HG03135 (cell line): Measurements from ENCODE around the gene GEMIN4.
"Not testable (repeated sequence)": the region's sequence is repeated elsewhere in the genome, so short reads cannot be mapped to it uniquely, and the experiment has no call there.

Experiments used
- ATAC-seq: cut with Tn5 transposase; IDR thresholded peaks from one replicate; pipeline ENCODE4 v1.9.1; 2021; ENCODE audit warnings: mild to moderate bottlenecking, moderate library complexity; ENCODE audit not compliant: unreplicated experiment

The GEMIN4 gene

DNA sequence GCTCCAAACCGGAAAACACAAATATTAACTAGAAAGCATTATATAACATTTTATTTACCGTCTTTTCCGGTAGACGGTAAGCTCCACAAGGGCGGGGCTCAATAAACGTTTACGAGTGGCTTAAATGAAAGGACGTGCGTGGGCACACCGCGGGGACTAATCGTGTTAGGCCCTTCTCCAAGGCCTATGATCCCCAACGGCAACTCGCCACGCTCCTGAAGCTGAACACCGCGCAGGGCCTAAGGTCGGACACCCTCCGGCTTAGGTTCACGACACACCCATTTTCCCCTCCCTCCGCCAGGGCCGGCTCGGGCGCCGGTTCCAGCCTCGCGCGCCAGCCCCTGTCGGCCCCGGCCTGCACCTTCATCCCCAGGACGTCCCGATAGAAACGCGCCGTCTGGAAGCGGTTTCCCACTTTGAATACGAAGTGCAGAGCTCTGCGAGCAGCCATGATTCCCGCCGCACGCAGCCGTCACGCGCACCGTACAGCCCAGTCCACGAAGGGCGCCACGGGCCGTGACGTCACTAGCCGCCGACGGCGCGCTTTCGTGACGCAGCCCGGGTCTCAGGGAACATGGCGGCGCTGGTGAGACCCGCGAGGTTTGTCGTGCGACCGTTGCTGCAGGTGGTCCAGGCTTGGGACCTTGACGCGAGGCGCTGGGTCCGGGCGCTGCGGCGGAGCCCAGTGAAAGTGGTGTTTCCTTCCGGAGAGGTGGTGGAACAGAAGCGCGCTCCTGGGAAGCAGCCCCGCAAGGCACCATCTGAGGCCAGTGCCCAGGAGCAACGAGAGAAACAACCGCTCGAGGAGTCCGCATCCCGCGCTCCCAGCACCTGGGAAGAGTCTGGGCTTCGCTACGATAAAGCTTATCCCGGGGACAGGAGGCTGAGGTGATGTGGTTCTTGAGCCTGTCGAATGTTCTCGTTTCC lies 30.0 kb upstream of the GEMIN4 start, which contains the start of the genes GLOD4 and MRM3:
TSS of gene GLOD4 (minus strand) at position 476 of the 927 bp plus-strand sequence. CDS start at position 451, 25 bp downstream.
TSS of gene MRM3 (plus strand) at position 549 of the 927 bp plus-strand sequence. CDS start at position 575, 26 bp downstream.
- ATAC-seq, result peak; percentile 88

DNA sequence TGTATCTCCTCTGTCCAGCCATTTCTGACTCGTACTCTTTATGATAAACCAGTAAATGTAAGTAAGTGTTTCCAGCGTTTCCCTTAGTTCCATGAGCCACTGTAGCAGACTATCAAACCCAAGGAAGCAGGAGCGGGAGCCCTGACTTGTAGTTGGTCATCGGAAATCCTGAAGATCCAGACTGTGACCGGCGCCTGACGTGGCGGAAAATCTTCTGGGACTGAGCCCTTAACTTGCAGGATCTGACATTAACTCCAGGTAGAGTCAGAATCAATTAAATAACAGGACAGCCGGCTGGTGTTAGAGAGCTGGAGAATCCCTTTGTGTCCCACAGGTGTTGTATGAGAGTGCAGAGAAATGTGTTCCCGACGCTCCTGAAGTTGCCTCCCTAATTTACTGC lies 26.0 kb upstream of the GEMIN4 start:
- no peak for ATAC-seq

DNA sequence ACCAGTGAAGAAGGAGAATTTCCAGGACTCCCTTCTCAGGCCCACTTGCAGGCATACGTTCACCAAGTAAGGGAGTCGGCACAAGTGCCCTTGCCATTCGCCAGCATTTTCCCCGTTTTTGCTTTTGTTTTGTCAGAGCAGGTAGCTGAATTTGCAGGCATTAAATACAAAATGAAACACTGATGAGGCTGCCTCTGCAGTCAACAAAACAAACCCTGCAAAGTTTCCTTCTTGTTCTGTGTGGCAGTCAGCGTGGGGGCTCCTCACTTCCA lies 22.2 kb upstream of the GEMIN4 start:
- ATAC-seq, result no peak

DNA sequence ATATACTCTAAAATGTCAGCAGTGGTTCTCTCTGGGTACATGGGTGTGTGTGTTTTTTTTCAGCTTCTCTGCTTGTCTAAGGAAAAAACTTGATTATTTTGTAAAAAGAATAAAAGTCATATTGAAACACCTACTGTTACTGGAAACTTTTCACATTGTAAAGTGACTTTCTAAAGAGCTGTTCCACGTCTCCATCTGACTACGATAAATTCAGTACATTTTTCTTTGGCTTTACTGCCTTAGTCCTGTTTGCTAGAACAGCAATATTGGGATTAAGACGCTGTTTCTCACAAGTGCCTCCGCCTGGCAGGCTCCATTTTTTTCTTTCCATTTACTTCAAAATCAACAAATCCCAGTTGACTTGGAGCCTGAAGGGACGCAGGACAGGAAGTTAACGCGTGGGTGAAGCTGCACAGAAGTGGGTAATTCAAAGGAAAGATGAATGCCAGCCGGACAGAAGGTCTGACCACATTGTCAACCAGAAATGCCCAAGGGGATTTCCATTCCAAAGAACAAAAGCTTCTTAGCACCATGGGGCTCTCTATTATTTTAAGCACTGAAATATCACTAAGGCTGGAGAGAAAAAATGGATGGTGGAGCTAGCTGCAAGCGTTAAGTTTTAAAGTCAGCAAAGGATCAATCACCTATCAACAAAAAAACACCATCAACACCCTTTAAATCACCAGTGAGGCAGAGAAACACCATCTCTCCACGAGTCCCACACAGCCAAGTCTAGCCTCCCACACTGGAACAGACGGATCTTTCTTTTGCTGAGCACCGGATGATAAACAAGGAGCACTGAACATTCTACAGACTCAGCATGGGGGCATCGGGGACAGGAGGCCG lies 21.6 kb upstream of the GEMIN4 start:
- ATAC-seq, result no peak

DNA sequence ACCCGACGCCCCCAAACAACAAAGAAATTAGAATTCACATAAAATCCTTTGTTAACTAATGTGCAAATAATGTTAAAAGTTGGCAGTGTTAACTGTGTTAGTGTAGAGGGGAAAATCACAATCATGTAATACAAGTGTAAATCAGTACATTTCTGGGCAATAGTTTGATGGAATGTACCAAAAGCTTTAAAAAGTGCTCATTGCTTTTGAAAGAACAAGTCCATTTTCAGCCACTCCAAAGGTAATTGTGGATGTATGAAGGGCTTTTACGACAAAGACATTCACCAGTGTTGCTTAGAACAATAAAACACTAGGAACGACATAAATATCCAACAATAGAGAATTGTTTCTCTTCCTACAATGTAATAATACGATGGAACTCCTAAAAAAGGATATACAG lies 21.0 kb upstream of the GEMIN4 start:
- ATAC-seq, result no peak

DNA sequence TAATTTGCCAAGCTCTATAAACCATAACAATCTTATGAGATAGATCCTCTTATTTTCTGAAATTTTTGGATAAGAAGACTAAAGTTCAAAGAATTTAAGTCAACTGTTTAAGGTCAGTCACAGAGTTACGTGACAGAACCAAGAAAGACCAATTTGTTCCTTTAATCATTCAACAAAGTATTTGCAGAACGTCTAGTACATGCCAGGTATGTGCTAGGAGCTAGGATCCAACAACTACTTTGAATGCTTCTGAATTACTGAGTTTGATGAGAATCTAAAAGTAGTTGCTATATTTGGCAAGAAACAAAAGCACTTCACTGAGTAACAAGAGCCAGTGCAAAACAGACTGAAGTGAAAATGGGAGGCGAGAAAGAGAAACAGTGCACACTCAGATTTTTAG lies 15.0 kb upstream of the GEMIN4 start:
- no peak for ATAC-seq

DNA sequence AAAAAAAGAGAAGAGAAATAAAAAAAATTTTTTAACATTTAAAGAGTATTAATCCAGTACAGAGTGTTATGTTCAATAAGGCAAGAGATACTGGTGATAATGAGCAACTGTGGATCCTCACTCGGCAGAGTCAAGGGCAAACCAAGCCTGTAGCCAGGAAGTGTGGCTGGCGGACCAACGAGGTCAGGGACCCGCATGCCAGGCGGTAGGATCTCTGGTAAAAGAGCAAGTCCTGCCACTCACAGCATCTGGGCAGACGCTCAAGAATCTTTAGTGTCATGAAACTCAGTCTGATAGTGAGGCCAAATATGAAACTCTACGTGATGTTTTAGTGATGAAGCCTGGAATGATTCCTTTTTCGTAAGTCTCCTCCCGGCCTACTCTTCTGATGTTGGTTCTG lies 8.3 kb upstream of the GEMIN4 start:
- ATAC-seq, result no peak

DNA sequence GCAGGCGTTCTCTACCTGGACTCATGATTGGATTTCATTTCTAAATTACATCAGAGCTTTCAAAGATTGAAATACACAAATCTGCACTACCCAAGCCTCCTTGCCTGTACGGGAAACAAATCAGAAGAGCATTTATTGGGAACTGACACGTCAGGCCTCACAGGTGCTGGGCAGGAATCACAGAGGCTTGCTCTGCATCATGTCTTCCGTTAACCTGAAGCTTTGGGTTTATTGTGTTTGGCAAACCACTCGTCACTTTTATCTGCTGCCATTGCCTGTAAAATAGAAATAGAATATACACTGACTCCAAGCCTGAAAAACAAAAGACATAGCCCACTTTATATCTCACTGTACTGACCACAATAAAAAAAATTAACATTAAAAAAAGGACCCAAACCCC lies 7.9 kb upstream of the GEMIN4 start:
- ATAC-seq, result no peak

DNA sequence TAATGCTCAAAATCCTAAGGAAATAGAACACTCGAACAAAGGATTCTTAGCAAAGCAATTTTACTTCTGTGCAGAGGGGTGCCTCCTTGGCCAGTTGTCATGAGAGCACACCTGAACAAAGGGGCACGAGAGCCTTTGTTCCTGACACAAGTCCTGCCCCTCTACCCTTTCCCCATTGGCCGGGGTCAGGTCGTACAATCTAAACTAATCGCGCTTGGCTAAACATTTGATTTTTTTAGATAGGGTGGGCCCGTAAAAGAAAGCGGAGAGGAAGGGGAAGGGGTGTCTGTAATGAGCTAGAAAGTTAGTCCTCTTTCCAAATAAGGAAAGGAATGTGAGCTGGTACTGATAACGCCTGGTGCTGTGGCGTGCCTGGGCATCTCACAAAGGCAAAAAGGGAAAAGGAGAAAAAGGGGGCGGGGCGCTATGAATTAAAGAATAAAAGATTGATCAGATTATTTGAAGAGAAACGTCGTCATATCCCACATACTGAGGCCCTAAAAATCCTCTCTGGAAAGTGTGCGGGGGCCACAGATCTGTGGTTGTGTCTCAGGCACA lies 4.0 kb upstream of the GEMIN4 start:
- ATAC-seq, result not testable (repeated sequence)

DNA sequence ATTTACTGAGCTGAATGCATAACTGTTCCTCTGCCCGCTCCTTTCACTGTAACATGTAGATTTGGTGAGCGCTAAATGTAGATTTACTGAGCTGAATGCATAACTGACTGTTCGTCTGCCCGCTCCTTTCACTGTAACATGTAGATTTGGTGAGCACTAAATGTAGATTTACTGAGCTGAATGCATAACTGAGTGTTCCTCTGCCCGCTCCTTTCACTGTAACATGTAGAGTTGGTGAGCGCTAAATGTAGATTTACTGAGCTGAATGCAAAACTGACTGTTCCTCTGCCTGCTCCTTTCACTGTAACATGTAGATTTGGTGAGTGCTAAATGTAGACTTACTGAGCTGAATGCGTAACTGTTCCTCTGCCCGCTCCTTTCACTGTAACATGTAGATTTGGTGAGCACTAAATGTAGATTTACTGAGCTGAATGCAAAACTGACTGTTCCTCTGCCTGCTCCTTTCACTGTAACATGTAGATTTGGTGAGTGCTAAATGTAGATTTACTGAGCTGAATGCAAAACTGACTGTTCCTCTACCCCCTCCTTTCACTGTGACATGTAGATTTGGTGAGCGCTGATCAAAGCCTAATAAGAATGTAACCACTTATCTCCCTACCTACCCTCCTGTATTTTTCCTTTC lies 3.4 kb upstream of the GEMIN4 start:
- not testable (repeated sequence) for ATAC-seq

DNA sequence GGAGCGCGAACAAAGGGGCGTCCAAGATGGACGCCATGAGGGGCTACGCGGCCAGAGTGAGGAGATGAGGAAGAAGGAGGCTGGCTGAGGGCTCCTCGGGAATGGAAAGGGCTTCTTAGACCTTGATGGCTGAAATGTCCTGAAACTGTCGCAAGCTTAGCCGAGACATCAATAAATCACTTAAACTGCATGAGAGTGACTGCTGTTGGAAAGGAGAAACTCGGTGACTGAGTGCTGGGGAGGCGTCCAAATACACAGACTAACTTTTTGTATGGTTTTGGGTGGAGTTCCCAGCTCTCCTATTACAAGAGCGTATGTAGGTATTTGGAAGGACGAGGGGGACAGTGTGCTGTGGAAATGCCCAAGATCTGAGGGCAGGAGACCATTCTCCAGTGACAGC lies 1.4 kb upstream of the GEMIN4 start:
- no peak for ATAC-seq

DNA sequence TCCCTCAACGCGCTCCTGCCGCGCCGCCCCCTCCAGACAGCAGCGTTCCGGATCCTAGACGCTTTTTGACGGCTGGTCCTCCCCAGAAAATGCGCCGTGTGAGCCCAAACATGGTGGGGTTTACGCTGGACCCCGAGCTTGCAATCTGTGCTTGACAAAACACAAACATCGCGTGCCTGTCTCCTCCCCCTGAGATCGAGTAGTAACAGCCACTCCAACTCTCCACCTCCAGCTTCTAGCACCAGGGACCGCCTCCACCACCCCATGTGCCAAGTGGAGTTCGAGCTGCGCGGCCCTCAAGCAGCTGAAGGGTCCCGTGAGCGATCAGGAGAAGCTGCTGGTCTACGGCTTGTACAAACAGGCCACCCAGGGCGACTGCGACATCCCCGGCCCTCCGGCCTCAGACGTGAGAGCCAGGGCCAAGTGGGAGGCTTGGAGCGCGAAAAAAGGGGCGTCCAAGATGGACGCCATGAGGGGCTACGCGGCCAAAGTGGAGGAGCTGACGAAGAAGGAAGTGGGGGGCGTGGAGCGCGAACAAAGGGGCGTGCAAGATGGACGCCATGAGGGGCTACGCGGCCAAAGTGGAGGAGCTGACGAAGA lies 656 bp upstream of the GEMIN4 start:
- peak; percentile 4 for ATAC-seq

DNA sequence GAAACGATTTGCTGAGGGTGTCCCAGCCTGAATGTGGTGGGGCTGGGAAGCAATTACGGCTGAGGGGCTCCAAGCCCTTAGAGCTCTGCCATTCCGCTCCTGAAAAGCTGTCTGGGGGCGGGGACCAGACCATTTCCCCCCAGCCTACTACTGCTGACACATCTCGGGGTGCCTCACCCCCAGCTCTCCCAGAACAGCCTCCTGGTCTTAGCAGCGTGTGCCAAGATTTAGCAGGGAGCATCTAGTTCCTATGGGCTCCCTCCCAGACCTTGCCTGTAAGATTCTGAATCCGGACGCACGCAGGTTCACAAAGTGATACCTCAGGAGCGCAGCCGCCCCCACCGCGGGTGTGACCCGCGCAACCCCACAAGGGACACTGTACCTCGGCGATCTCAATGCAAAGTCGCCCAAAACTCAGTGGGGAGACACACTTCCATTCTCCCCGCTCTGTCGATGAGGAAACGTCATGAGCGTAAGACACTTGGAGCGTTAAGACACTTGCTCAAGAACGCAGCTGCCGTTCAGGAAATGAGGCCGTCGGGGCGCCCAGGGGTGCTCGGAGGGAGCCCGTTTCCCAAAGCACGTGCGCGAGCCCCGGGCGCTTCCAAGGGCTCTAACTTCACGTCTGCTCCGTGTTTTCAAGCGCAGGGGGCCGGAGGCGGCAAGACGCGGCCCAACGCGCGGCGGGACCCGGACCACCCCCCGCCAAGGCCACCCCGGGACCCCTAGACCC lies 629 bp downstream of the GEMIN4 start:
- ATAC-seq, result peak; percentile 41

DNA sequence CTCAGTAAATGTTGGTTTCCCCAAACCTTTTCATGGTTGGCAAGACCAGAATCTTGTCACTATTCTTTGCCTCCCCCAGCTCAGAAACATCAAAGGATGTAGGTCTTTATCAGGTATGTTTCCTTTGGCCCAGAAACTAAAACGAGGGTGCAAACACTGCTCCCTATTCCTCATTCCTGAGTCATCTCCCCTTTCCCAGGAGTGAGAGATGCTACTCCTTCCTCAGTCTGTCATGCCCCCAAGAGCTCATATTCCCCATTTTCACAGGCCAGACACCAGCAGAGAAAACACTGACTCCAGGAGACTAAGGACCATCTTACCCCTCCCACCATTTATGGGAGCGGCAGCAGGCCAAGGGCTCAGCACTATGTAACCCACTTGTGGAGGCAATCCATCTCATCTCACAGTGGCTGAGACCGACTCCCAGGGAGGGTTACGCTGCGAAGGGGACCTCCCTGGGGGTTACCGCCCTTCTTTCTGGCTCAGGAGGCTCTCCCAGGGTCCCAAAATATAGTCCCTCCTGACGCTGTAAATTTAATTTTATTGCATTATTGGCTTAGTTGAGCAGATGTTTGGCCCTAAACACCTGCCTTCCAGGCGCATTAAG lies 1.5 kb downstream of the GEMIN4 start:
- ATAC-seq, result no peak

DNA sequence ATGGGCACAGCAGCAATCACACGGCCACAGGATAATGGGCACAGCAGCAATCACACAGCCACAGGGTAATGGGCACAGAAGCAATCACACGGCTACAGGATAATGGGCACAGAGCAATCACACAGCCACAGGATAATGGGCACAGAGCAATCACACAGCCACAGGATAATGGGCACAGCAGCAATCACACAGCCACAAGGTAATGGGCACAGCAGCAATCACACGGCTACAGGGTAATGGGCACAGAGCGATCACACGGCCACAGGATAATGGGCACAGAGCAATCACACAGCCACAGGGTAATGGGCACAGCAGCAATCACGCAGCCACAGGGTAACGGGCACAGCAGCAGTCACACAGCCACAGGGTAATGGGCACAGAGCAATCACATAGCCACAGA lies 2.7 kb downstream of the GEMIN4 start:
- not testable (repeated sequence) for ATAC-seq

DNA sequence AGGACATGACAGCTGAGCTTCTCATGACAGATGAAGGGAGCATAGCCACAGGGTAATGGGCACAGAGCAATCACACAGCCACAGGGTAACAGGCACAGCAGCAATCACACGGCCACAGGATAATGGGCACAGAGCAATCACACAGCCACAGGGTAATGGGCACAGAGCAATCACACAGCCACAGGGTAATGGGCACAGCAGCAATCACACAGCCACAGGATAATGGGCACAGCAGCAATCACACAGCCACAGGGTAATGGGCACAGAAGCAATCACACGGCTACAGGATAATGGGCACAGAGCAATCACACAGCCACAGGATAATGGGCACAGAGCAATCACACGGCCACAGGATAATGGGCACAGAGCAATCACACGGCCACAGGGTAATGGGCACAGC lies 3.5 kb downstream of the GEMIN4 start:
- not testable (repeated sequence) for ATAC-seq

DNA sequence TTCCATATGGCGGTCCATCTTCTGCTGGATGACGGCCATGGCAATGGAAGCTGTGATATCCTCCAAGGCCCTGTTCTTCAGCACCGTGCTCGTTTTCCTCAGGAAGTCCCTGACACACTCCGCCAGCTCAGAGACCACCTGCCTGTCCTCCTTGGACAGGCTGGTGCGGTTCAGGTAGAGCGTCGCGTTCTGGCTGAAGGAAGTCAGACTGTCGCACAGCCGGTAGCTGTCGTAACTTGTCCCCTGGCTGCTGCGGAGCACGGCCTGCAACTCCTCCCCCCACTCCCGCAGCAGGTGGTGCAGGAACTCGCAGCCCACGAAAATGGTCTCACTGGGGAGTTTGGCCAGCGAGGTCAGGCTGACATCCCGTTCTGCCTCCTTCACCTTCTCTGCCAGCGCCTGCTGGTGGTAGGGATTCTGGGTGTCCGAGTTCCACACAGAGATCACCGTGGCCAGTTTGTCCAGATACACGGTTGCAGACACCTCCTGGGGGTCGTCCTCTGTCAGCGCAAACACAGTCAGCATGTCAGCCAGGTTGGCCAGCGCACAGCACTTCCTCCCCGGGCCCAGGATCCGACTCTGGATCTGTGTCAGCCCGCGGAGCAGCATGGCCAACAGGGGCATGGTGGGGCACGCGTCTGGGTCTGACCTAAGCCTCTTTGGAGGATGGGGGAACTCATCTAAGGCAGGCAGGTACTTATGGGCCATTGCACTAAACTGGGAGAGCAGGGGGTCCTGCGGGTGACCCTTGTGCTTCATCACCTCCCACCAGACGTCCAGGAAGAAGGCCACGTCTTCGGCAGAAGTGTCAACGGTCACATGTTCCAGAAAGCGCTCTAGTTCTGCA lies 5.1 kb downstream of the GEMIN4 start:
- no peak for ATAC-seq

DNA sequence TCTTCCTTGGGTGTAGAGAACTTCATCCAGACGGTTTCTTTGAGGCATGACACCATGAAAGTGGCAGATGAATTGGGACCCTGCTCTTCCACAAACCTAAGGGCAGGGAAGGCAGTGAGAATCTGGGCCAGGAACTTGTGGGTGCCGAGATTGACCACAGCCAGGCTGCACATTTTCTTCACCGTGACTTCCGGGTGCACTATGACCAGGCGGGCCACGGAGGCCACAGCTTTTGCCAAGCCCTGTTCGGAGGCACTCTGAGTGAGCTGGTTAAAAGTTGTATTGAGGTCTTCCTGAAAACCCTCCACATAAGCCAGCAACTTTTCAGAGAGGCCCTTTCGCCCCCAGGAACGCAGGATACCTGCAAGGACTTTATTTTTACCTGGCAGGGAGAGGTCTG lies 5.9 kb downstream of the GEMIN4 start:
- no peak for ATAC-seq

DNA sequence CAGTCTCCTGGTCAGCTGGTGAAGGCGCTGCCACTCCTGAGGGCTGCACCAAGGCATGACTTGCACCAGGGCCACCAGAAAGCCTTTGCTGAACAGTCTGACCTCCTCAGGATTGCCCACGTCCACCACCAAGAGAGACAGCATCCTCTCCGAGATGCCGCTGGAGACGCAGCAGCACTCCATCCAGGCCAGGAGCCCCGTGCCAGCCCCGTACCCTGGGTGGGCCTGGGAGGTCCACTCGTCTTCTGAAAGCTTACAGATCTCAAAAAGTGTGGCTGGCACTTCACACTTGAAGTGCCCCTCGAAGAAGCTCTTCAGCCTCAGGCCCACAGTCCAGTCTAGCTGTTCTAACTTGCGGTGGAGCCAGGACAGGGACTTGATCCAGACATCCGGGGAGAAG lies 6.7 kb downstream of the GEMIN4 start:
- no peak for ATAC-seq
